ENCODE results near the gene TGM6.

Gene TGM6

GRCh38 chr20:2365091-2365490 is 15.6 kb upstream of the TGM6 start:
- DNase-seq: no peak

GRCh38 chr20:2365666-2366065 is 15.0 kb upstream of the TGM6 start:
- no peak for DNase-seq

GRCh38 chr20:2368621-2369020 is 12.1 kb upstream of the TGM6 start:
- no peak for DNase-seq

GRCh38 chr20:2373098-2373497 is 7.6 kb upstream of the TGM6 start:
- DNase-seq: no peak

- no peak for DNase-seq
Measured at GRCh38 chr20:2374346-2375125, 6.2 kb upstream of the TGM6 start.

GRCh38 chr20:2378893-2379292 is 1.8 kb upstream of the TGM6 start:
- no peak for DNase-seq

GRCh38 chr20:2379511-2380229 is 1.0 kb upstream of the TGM6 start:
- no peak for DNase-seq

- DNase-seq: no peak
Measured at GRCh38 chr20:2381303-2381702, 602 bp downstream of the TGM6 start.

- no peak for DNase-seq
Measured at GRCh38 chr20:2382833-2383232, 2.1 kb downstream of the TGM6 start.

GRCh38 chr20:2385026-2385425 is 4.3 kb downstream of the TGM6 start:
- DNase-seq: no peak

- DNase-seq: no peak
Measured at GRCh38 chr20:2385496-2385895, 4.8 kb downstream of the TGM6 start.

- DNase-seq: no peak
Measured at GRCh38 chr20:2386516-2387179, 5.9 kb downstream of the TGM6 start.

GRCh38 chr20:2387180-2387577 is 6.5 kb downstream of the TGM6 start:
- no peak for DNase-seq

- no peak for DNase-seq
Measured at GRCh38 chr20:2387580-2387979, 6.9 kb downstream of the TGM6 start.

- DNase-seq: no peak
Measured at GRCh38 chr20:2390951-2391675, 10.4 kb downstream of the TGM6 start.

GRCh38 chr20:2394411-2395055 is 13.8 kb downstream of the TGM6 start:
- DNase-seq: no peak

- no peak for DNase-seq
Measured at GRCh38 chr20:2395136-2395535, 14.4 kb downstream of the TGM6 start.

GRCh38 chr20:2396241-2396814 is 15.6 kb downstream of the TGM6 start:
- DNase-seq: no peak

GRCh38 chr20:2397091-2397490 is 16.4 kb downstream of the TGM6 start:
- DNase-seq: no peak

GRCh38 chr20:2397595-2398145 is 17.0 kb downstream of the TGM6 start:
- no peak for DNase-seq

GRCh38 chr20:2398449-2398848 is 17.7 kb downstream of the TGM6 start:
- no peak for DNase-seq

GRCh38 chr20:2399390-2399789 is 18.7 kb downstream of the TGM6 start:
- DNase-seq: no peak
